Measurements from ENCODE around the gene HFE.

- TF ChIP-seq CTCF (IDR thresholded peaks at IDR 0.05) (no peak), POLR2A (IDR thresholded peaks at IDR 0.05) (no peak)
These were observed 19.2 kb upstream of the HFE start for GRCh38 chr6:26068036-26068435.

Data from adrenal gland (tissue), 5 donors.